HG02763 (cell line): ENCODE data around the gene HERC4.
"Not testable (repeated sequence)": the region's sequence is repeated elsewhere in the genome, so short reads cannot be mapped to it uniquely, and the experiment has no call there.

Source experiments
- ATAC-seq: cut with Tn5 transposase; IDR thresholded peaks from one replicate; pipeline ENCODE4 v1.9.1; 2021; ENCODE audit warnings: mild to moderate bottlenecking, moderate library complexity; ENCODE audit not compliant: unreplicated experiment

The HERC4 gene

GRCh38 chr10:68052463-68052862 is 22.6 kb downstream of the HERC4 start:
- ATAC-seq = no peak

DNA sequence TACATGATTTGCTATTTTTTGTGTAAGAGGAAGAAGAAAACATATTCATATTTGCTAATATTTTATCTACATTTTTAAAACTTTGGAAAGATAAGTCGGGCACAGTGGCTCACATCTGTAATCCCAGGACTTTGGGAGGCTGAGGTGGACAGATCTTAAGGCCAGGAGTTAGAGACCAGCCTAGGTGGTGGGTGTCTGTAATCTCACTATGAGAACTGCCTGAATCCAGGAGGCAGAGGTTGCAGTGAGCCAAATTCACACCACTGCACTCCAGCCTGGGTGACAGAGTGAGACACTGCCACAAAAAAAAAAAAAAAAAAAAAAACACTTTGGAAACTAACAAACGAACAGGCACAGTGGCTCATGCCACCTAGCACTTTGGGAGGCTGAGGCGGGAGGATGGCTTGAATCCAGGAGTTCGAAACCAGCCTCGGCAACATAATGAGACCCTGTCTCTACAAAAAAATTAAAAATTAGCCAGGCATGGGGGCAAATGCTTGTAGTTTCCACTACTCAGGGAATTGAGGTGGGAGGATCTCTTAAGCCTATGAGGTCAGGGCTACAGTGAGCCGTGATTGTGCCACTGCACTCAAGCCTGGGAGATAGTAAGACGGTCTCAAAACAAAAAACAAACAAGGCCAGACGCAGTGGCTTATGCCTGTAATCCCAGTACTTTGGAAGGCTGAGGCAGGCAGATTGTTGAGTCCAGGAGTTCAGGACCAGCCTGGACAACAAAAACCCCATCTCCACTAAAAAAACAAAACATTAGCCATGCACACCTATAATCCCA is 25.6 kb downstream of the HERC4 start:
- no peak for ATAC-seq

GRCh38 chr10:68047554-68048327 is 27.3 kb downstream of the HERC4 start:
- no peak for ATAC-seq

- no peak for ATAC-seq
Observed at GRCh38 chr10:68047122-68047521, 28.0 kb downstream of the HERC4 start.

DNA sequence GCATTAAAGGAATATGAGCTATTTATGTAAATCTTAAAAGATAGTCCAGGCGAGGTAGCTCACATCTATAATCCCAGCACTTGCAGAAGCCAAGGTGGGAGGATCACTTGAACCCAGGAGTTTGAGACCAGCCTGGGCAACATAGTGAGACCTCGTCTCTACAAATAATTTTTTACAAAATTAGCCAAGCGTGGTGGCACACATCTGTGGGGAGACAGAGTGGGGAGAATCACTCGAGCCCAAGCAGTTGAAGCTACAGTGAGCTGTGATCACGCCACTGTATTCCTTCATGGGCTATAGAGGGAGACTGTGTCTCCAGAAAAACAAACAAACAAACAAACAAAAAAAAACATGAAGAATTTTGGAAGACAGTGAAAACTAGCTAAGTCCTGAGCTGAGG is 28.4 kb downstream of the HERC4 start:
- ATAC-seq = no peak

DNA sequence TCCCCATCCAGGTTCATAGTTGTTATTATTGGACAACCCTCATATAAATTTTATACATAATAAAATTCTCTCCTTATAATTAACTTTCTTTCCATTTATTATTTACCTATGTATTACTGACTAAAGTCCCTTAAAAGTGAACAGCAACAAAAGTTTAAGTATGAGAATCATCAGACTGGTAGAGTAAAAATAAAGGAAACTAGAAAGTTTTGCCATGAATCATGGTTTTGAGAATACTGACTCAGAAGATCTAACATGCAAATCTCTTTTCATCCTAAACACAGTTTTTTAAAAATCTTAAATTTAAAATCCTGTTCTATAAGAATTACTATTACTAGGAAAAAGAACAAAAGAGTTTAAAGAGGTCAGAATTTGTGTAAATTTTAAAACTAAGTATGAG is 32.1 kb downstream of the HERC4 start:
- ATAC-seq = no peak

DNA sequence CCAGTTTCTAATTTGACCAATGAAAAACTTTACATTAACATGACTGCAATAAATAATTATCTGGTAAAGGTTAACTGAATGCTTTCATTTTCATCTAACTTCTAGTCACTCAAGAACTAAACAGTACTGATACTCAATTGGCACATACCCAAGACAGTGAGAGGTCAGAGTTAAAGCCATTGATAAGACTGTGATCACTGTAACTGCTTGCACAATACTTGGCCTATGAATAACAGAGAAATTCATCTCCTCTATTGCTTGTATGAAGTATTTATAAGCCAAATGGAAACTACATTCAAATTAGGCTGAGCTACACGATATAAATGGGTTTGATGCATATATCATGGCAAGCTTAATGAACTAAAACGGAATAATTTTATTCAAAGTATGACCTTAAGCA is 43.0 kb downstream of the HERC4 start:
- no peak for ATAC-seq

- no peak for ATAC-seq
Observed at GRCh38 chr10:68027429-68027828, 47.7 kb downstream of the HERC4 start.

GRCh38 chr10:68023292-68023691 is 51.8 kb downstream of the HERC4 start:
- no peak for ATAC-seq

GRCh38 chr10:68022324-68022723 is 52.8 kb downstream of the HERC4 start:
- not testable (repeated sequence) for ATAC-seq

DNA sequence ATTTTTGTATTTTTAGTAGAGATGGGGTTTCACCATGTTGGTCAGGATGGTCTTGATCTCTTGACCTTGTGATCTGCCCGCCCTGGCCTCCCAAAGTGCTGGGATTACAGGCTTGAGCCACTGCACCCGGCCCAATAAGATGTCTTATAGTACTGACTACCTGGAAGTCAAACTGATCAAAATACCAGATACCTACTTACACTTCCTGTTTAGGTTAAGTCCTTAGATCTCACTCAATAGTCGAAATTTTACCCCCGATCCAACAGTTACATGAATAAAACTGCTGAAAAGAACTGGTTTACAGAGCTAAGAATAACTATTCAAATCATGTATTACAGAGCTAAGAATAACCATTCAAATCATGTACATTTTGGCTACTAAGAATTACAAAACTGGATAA is 58.6 kb downstream of the HERC4 start:
- ATAC-seq = not testable (repeated sequence)

DNA sequence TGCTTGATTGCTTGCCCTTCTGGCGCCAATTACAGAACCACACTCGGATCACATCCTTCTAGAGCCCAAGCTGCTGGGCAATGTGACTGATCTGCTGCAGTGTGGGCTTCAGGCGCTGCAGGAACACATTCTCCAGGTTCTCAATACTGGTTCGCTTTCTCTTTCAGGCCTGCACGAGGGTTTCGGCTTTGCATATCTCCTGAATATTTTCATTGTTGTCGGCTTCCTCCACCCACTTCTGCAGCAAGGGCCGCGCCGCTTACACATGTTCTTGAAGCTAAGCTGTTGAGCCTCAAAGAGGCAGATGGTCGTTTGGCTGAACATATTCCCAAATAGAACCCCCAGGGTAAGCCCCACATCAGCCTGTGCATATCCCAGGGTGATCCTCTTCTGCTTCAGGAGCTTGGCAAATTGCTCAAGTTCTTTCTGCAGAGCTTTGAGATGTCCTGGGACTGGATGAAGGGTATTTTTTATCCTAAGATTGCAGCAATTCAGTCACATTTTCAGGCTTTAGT is 64.6 kb downstream of the HERC4 start:
- ATAC-seq = no peak

DNA sequence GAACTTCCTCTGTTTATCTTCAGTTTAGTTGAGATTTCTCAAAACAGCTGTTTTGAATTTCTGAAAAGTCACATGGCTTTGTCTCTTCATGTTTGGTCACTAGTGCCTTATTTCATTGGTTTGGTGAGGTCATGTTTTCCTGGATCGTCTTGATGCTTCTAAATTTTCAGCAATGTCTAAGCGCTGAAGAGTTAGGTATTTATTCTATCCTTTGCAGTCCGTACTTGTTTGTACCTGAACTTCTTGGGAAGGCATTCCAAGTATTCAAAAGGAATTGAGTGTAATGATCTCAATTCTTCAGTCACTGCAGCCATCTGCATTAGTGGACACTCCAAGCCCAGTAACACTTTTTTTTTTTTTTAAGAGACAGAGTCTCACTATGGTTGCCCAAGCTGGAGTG is 67.7 kb downstream of the HERC4 start:
- ATAC-seq = no peak

DNA sequence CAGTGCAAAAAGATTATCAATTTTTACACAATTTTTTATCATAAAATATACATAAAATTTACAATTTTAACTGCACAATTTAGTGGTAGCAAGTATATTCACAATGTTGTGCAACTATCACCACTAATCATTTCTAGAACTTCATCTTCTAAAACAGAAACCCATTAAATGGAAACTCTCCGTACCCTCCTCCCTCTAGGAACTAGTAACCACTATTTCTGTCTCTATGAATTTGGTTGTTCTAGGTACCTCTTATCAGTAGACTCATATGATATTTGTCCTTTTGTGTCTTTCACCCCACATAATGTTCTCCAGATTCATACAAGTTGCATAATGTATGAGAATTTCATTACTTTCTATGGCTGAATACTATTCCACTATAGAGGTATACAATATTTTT is 73.5 kb downstream of the HERC4 start:
- ATAC-seq = no peak

- no peak for ATAC-seq
Observed at GRCh38 chr10:68001000-68001399, 74.1 kb downstream of the HERC4 start.

- ATAC-seq = no peak
Observed at GRCh38 chr10:67990093-67990492, 85.0 kb downstream of the HERC4 start.

DNA sequence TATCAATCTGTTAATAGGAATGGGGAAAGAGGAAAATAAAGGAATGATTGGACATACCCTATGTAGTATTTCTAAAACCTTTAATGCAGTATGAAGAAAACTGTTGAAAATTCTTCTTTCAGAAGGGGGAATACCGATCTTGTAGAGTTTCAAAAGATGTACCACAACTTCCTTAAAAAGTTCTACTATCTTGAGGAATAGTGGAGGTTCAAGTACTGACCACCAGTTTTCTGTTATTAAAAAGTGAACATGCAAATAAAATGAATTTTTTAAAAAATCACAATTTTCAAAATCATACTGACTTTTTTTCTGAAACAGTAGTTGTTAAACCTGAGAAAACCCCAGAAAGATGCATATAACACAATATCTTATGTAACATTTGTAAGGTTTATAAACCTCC is 86.5 kb downstream of the HERC4 start:
- ATAC-seq = no peak

DNA sequence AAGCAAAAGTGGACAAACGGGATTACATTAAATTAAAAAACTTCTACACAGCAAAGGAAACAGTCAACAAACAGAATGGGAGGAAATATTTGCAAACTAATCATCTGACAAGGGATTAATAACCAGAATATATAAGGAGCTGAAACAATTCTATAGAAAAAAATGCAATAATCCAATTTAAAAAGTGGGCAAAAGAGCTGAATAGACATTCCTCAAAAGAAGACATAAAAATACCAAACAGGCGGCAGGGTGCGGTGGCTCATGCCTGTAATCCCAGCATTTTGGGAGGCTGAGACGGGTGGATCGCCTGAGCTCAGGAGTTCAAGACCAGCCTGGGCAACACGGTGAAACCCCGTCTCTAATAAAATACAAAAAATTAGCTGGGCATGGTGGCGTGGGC is 92.5 kb downstream of the HERC4 start:
- not testable (repeated sequence) for ATAC-seq

GRCh38 chr10:67978749-67979148 is 96.3 kb downstream of the HERC4 start:
- no peak for ATAC-seq

GRCh38 chr10:67977251-67977650 is 97.8 kb downstream of the HERC4 start:
- ATAC-seq = no peak

DNA sequence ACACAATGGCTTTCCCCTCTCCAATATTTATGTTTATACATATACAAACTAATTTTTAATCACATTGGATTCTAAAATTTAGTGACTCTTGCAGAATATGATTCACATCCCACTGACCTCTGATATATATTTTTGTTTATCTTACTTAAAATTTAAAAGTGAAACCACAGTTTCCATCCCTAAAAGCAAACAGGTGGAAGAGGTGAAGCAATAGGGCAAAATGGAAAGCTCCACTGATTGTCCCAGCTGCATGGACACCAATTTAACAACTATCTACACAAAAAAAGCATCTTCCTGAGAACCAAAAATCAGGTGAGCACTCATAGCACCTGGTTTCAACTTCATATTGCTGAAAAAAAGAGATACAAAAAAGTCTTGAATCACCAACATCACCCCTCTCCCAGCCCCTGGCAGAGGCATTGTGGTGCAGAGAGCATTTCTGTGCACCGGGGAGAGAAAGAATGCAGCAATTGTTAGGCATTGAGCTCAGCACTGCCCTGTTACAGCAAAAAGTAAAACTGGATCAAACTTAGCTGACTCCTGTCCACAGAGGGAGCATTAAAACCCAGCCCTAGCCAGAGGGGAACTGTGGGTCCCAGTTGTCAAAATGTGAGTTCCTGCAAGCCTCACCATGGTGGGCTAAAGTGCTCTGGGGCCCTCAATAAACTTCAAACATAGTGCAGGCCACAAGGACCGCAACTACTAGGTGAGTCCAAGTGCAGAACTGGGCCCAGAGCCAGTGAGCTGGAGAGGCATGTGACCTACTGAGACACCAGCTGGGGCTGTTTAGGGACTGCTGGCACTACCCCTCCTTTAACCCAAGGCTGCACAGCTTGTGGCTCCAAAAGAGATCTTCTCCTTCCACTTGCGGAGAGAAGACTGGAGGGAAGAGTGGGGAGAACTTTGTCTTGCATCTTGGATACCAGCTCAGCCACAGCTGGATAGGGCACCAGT is 98.5 kb downstream of the HERC4 start:
- no peak for ATAC-seq
